ENCODE data around the gene AKAP8.
"Not testable (repeated sequence)": the region's sequence is repeated elsewhere in the genome, so short reads cannot be mapped to it uniquely, and the experiment has no call there.

AKAP8 gene

GRCh38 chr19:15403151-15403531, 23.6 kb upstream of the AKAP8 start:
- DNase-seq: no peak

GRCh38 chr19:15402411-15403150, 23.0 kb upstream of the AKAP8 start:
- no peak for DNase-seq

- no peak for DNase-seq
Measured at GRCh38 chr19:15401397-15401710, 21.8 kb upstream of the AKAP8 start.

GRCh38 chr19:15400521-15401396, 21.2 kb upstream of the AKAP8 start:
- no peak for DNase-seq

GRCh38 chr19:15399635-15400034, 20.0 kb upstream of the AKAP8 start:
- DNase-seq: no peak

GRCh38 chr19:15399234-15399515, 19.6 kb upstream of the AKAP8 start:
- DNase-seq: no peak

- no peak for DNase-seq
Measured at GRCh38 chr19:15398501-15399233, 19.1 kb upstream of the AKAP8 start.

GRCh38 chr19:15397782-15398181, 18.2 kb upstream of the AKAP8 start:
- no peak for DNase-seq

GRCh38 chr19:15397236-15397635, 17.6 kb upstream of the AKAP8 start:
- no peak for DNase-seq

GRCh38 chr19:15396436-15396835, 16.8 kb upstream of the AKAP8 start:
- DNase-seq: no peak

GRCh38 chr19:15395251-15395650, 15.7 kb upstream of the AKAP8 start:
- not testable (repeated sequence) for DNase-seq

- no peak for DNase-seq
Measured at GRCh38 chr19:15394426-15394825, 14.8 kb upstream of the AKAP8 start.

- no peak for DNase-seq
Measured at GRCh38 chr19:15393963-15394362, 14.4 kb upstream of the AKAP8 start.

- DNase-seq: no peak
Measured at GRCh38 chr19:15390814-15391213, 11.2 kb upstream of the AKAP8 start.

GRCh38 chr19:15381864-15382263, 2.3 kb upstream of the AKAP8 start:
- no peak for DNase-seq

GRCh38 chr19:15381429-15381828, 1.8 kb upstream of the AKAP8 start:
- DNase-seq: no peak

- DNase-seq: no peak
Measured at GRCh38 chr19:15379999-15380647, 536 bp upstream of the AKAP8 start.

GRCh38 chr19:15378534-15379082, 979 bp downstream of the AKAP8 start:
- no peak for DNase-seq

GRCh38 chr19:15374796-15375440, 4.7 kb downstream of the AKAP8 start:
- no peak for DNase-seq

- no peak for DNase-seq
Measured at GRCh38 chr19:15374105-15374651, 5.4 kb downstream of the AKAP8 start.

GRCh38 chr19:15373644-15374043, 5.9 kb downstream of the AKAP8 start:
- no peak for DNase-seq

- no peak for DNase-seq
Measured at GRCh38 chr19:15372891-15373301, 6.7 kb downstream of the AKAP8 start.

Data from NCI-H1092 (cell line).